Parathyroid adenoma (tissue), 2 donors: ENCODE data around the gene CPM.
"Not testable (repeated sequence)": the region's sequence is repeated elsewhere in the genome, so short reads cannot be mapped to it uniquely, and the experiment has no call there.

Experiments used
- H2AFZ ChIP-seq: fragments of 300-600 bp; sonication (generic); one replicate; pipeline ENCODE4 v1.7.0; 2017; ENCODE audit warnings: antibody characterized with exemption, mild to moderate bottlenecking
- H3K27ac ChIP-seq: fragments of 300-600 bp; sonication (generic); one replicate; pipeline ENCODE4 v1.7.0; 2017
- H3K27me3 ChIP-seq: fragments of 300-600 bp; sonication (generic); one replicate; pipeline ENCODE4 v1.7.0; 2017; ENCODE audit warnings: low read length; ENCODE audit not compliant: control insufficient read depth, insufficient read depth
- H3K36me3 ChIP-seq: fragments of 300-600 bp; sonication (generic); one replicate; pipeline ENCODE4 v1.7.0; 2017; ENCODE audit warnings: low read length; ENCODE audit not compliant: control insufficient read depth, insufficient read depth
- H3K4me1 ChIP-seq: fragments of 300-600 bp; sonication (generic); one replicate; pipeline ENCODE4 v1.7.0; 2017; ENCODE audit warnings: control low read depth
- H3K4me2 ChIP-seq: fragments of 300-600 bp; sonication (generic); one replicate; pipeline ENCODE4 v1.7.0; 2017; ENCODE audit warnings: low read length
- H3K4me3 ChIP-seq: fragments of 300-600 bp; sonication (generic); one replicate; pipeline ENCODE4 v1.7.0; 2017; ENCODE audit warnings: low read depth, low read length
- H3K79me2 ChIP-seq: fragments of 300-600 bp; sonication (generic); one replicate; pipeline ENCODE4 v1.7.0; 2017; ENCODE audit warnings: control low read depth
- H3K9ac ChIP-seq: fragments of 300-600 bp; sonication (generic); one replicate; pipeline ENCODE4 v1.7.0; 2017; ENCODE audit warnings: mild to moderate bottlenecking
- H3K9me3 ChIP-seq: fragments of 300-600 bp; sonication (generic); one replicate; pipeline ENCODE4 v1.7.0; 2017; ENCODE audit warnings: low read length; ENCODE audit not compliant: control insufficient read depth
- TF ChIP-seq, protein P1 (sequence below): fragments of 300-600 bp; sonication (generic); IDR thresholded peaks from one replicate; pipeline ENCODE4 v1.7.0; 2017; ENCODE audit warnings: antibody characterized with exemption, mild to moderate bottlenecking
- donor health status: primary hyperparathyroidism.

Gene CPM

GRCh38 chr12:68842123-68842522 is 90.8 kb downstream of the CPM start:
- H3K4me1 ChIP-seq: no peaks in the 10 kb centered on the region
- H2AFZ ChIP-seq: no peak overlapping the region
- H3K9ac ChIP-seq: no peak overlapping the region
- no peaks in the 10 kb centered on the region for H3K27me3 ChIP-seq
- TF ChIP-seq, protein P1, sequence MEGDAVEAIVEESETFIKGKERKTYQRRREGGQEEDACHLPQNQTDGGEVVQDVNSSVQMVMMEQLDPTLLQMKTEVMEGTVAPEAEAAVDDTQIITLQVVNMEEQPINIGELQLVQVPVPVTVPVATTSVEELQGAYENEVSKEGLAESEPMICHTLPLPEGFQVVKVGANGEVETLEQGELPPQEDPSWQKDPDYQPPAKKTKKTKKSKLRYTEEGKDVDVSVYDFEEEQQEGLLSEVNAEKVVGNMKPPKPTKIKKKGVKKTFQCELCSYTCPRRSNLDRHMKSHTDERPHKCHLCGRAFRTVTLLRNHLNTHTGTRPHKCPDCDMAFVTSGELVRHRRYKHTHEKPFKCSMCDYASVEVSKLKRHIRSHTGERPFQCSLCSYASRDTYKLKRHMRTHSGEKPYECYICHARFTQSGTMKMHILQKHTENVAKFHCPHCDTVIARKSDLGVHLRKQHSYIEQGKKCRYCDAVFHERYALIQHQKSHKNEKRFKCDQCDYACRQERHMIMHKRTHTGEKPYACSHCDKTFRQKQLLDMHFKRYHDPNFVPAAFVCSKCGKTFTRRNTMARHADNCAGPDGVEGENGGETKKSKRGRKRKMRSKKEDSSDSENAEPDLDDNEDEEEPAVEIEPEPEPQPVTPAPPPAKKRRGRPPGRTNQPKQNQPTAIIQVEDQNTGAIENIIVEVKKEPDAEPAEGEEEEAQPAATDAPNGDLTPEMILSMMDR: no peak
- no peaks in the 10 kb centered on the region for H3K9me3 ChIP-seq
- no peaks in the 10 kb centered on the region for H3K36me3 ChIP-seq
- no peak overlapping the region for H3K4me2 ChIP-seq
- H3K79me2 ChIP-seq: no peaks in the 10 kb centered on the region
- H3K4me3 ChIP-seq: no peak overlapping the region
- no peak overlapping the region for H3K27ac ChIP-seq

GRCh38 chr12:68841717-68842116 is 91.3 kb downstream of the CPM start:
- Histone ChIP-seq H3K27ac (no peak overlapping the region), H3K27me3 (no peaks in the 10 kb centered on the region), H3K36me3 (no peaks in the 10 kb centered on the region), H3K79me2 (no peaks in the 10 kb centered on the region), H3K9ac (no peak overlapping the region), H3K4me1 (no peaks in the 10 kb centered on the region), H3K9me3 (no peaks in the 10 kb centered on the region), H3K4me3 (no peak overlapping the region), H3K4me2 (no peak overlapping the region), H2AFZ (no peak overlapping the region)
- TF ChIP-seq, protein P1: no peak

- H3K36me3 ChIP-seq, H3K4me3 ChIP-seq, H3K9me3 ChIP-seq, H3K79me2 ChIP-seq, H3K27ac ChIP-seq, H3K9ac ChIP-seq, H2AFZ ChIP-seq, H3K4me1 ChIP-seq, H3K27me3 ChIP-seq, H3K4me2 ChIP-seq: not testable (repeated sequence)
Measured at GRCh38 chr12:68841175-68841574, 91.8 kb downstream of the CPM start.

- H3K79me2 ChIP-seq: no peaks in the 10 kb centered on the region
- H3K27ac ChIP-seq: no peak overlapping the region
- no peak overlapping the region for H3K4me3 ChIP-seq
- TF ChIP-seq, protein P1: no peak
- H3K9me3 ChIP-seq: no peaks in the 10 kb centered on the region
- H3K36me3 ChIP-seq: no peaks in the 10 kb centered on the region
- no peak overlapping the region for H3K9ac ChIP-seq
- no peaks in the 10 kb centered on the region for H3K27me3 ChIP-seq
- no peaks in the 10 kb centered on the region for H3K4me1 ChIP-seq
- H3K4me2 ChIP-seq: no peak overlapping the region
- H2AFZ ChIP-seq: no peak overlapping the region
Measured at GRCh38 chr12:68839183-68840147, 93.5 kb downstream of the CPM start.

- H3K79me2 ChIP-seq: no peaks in the 10 kb centered on the region
- H3K27ac ChIP-seq: no peak overlapping the region
- no peaks in the 10 kb centered on the region for H3K4me1 ChIP-seq
- no peaks in the 10 kb centered on the region for H3K36me3 ChIP-seq
- TF ChIP-seq, protein P1: no peak
- H2AFZ ChIP-seq: no peak overlapping the region
- no peak overlapping the region for H3K4me3 ChIP-seq
- no peak overlapping the region for H3K4me2 ChIP-seq
- no peaks in the 10 kb centered on the region for H3K9me3 ChIP-seq
- no peaks in the 10 kb centered on the region for H3K27me3 ChIP-seq
- H3K9ac ChIP-seq: no peak overlapping the region
Measured at GRCh38 chr12:68838046-68838886, 94.7 kb downstream of the CPM start.
